Non-pigmented ciliary epithelial cell (primary cell): ENCODE data around the gene GLS.
"Not testable (repeated sequence)": the region's sequence is repeated elsewhere in the genome, so short reads cannot be mapped to it uniquely, and the experiment has no call there.

Experiments
- DNase-seq: peaks from one replicate; pipeline ENCODE4 v3.0.0-alpha.2; 2010; ENCODE audit warnings: low read depth

Gene GLS

GRCh38 chr2:190935054-190935453, 54.4 kb downstream of the GLS start:
- no peak for DNase-seq

DNA sequence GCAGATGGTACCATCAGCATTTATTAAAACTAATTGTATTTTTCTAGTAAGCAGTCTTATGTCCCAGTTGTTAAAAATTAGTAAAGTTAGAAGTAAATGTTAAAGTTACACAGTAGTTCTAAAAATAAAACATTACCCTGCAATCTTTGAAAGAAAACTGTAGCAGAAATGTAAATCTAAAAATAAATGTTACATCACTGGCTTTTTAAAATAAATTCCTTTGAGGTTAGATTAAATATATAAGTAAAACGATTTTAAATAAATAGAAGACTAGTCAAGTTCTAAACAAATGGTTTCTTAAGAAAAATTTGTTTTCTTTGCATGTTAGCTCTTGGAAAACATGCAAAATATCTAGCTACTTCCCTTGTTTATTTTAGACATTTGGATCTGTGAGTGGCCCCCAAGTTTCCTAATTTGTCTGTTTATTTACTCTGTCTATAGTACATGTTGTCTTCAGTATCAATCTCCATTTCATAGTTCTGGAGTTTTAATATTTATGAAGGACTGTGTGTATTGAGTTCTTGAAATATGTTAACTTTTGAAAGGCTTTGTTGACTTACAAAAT, 58.2 kb downstream of the GLS start:
- DNase-seq = no peak

DNA sequence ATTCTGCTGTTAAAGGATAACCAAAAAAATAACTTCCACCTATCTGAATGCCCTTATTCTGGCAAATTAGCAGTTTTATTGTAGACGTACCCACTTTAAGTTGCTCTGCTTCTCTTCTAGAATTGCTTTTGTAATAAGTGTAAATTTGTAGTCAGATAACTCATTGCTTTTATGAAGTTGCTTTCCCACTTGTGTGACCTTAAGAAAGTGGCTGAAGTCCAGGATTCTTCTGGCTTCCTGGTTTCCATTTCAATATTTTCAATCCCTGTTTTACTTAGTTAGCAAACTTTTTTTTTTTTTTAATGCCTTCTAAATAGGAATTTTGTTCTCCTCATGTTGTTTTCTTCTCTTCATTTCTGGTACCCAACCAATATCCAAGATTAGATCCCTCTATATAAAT, 59.8 kb downstream of the GLS start:
- no peak for DNase-seq

GRCh38 chr2:190941571-190941970, 61.0 kb downstream of the GLS start:
- no peak for DNase-seq

DNA sequence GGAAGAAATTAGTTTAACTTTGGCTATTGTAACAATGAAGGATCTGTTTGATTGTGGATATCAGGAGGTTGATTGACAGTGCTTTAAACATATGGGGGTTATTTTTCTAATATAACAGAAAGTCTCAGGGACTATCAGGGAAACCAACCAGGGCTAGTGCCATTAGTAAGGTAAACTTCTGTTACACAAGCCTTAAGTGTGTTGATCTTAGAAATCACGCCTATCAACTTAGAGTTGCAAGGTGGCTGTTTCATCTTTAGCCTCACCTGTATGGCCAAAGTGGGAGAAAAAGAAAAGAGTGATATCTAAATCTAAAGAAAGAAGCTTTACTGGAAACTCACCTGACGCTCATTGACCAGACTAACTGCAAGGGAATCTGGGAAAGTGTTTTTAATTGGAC, 62.1 kb downstream of the GLS start:
- DNase-seq = no peak

DNA sequence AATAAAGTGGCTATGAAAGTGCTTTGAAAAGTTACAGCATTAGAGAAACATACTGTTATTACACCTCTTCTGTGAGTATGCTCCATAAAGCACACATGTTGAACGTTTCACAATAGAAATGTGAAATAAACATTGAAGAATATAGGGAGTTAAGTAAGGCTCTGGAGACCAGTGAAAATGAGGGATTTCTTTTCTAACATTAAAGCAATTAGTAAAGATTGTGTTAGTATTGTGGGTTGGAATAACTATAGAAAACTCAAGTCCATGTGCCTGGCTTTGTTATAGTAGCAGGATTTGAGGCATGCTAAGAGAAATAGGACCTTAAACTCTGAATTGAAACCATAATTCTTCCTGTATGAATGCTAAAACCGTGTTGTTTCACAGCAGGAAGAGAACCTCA, 63.1 kb downstream of the GLS start:
- DNase-seq = no peak

GRCh38 chr2:190947141-190947540, 66.5 kb downstream of the GLS start:
- no peak for DNase-seq

- DNase-seq = peak; percentile 55
Observed at GRCh38 chr2:190947711-190948251, 67.2 kb downstream of the GLS start.

DNA sequence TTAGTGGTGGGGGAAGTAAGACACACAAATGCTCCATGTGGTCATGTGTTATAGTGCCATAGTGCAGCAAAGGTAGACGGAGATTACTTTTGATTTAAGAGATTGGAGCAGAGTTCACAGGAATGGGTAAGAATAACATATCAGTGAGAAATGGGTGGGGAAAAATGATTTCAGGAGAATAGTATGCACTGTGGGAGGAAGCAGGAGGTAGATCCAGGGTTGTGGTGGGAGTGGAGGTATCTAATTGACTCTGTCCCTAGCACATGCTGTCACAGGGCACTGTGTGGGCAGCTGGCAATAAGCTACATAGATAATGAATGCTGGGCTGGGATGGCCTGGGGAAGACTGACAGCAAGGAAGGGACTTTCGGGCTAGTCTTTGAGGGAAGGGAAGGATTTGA, 68.0 kb downstream of the GLS start:
- DNase-seq = peak; percentile 60

DNA sequence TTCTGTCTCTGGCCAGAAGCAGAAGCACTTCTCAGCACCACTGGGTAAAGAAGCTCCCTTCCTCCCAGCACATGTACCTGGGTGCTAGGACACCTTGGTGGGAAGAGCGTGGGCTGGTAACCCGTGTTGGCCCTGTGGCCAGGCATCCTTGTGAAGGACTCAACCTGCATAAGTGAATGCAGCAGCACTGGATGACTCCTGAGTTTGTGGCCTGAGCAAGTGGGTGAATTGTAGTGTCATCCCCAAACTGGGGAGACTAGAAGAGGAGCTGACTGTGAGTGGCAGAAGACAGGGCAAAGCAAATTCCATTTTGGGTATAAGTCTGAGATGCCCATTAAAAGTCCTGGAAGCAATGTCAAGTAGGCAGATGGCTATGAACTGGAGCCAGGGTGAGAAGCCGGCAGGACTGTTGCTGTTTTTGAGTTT, 70.0 kb downstream of the GLS start:
- DNase-seq = no peak

DNA sequence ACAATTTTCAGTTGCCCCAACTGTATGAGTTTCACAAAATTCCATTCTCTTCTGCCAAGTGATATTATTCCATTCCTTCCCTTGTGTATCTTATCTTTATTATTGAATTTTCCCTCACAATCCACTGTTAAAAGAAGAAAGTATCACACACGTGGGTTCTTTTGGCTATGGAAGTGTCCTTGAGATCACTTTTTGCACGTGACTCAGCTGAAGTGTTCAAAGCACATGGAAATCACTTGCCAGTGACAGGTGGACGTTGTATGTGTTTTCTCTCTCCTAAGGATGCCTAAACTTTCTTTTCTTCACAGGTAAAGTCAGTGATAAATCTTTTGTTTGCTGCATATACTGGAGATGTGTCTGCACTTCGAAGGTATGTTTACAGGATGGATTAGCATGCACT, 72.6 kb downstream of the GLS start:
- no peak for DNase-seq

GRCh38 chr2:190959911-190960788, 79.5 kb downstream of the GLS start:
- DNase-seq = peak; percentile 36

DNA sequence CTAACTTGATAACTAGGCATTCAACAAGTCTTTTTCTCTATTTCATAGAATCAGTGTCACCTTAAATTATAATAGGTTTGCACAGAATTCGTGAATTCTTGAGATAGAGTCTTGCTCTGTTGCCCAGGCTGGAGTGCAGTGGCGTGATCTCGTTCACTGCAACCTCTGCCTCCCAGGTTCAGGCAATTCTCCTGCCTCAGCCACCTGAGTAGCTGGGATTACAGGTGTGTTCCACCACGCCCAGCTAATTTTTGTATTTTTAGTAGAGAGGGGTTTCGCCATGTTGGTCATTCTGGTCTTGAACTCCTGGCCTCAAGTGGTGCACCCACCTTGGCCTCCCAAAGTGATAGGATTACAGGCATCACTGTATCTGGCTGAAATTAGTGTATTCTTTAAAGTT, 80.5 kb downstream of the GLS start:
- not testable (repeated sequence) for DNase-seq

GRCh38 chr2:190961918-190962487, 81.4 kb downstream of the GLS start:
- no peak for DNase-seq

- no peak for DNase-seq
Observed at GRCh38 chr2:190963088-190963487, 82.5 kb downstream of the GLS start.

DNA sequence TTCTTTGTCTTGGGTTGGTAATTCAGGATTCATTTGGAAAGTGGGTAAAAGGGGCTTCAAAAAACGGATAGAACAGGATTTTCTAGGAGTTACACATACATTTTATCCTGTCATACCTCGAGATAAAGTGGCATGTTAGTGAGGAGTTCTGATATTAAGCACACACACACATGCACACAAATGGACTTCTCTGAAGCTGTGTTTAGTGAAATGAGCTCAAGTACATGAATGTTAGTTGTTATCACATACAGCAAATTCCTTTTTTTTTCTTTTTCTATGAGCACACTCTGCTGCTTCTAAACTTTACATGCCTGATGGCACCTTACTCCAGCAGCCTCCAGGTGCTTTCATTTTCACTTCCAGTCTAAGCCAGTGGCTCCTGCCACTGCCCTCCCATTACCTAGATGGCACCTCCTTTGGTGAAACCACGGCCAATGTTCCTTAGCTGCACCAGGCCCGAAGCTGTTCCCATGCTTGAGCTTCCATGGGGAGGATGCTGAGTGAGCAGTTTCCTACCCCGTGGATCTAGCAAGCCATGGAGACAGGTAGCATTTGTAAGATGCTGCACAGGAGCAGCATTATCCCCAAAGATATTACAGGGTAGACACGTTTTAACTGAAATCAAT, 83.7 kb downstream of the GLS start:
- no peak for DNase-seq

DNA sequence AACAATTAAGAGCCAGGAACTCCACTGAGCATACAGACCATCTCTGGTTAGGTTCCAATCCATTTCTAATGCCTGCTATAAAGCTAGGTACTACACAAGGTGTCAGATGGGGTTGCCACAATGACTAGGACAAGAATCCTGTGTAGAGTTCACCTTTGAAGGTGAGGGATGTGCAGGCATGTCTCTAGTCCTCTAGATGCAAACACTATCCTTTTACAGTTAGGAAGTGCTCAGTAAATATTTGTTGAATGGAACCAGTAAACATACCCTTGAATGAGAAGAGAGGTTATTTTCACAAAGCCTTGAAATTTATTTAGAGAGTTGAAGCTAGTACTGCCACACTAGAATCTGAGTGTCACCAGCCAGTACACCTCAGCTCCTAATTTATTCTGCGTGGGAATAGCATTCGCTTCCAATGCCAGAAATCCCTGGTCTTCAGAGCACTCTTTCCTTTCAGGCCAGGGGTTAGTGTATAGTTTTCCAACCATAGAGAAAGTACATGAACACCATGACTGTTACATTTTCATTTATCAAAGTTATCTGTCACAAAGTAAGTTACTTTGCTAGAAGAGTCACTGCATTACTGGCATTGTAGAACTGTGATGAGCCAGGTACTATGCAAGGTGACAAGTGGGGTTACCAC, 85.1 kb downstream of the GLS start:
- DNase-seq = no peak

GRCh38 chr2:190968522-190968921, 87.9 kb downstream of the GLS start:
- no peak for DNase-seq

GRCh38 chr2:190970160-190970559, 89.5 kb downstream of the GLS start:
- DNase-seq = no peak

DNA sequence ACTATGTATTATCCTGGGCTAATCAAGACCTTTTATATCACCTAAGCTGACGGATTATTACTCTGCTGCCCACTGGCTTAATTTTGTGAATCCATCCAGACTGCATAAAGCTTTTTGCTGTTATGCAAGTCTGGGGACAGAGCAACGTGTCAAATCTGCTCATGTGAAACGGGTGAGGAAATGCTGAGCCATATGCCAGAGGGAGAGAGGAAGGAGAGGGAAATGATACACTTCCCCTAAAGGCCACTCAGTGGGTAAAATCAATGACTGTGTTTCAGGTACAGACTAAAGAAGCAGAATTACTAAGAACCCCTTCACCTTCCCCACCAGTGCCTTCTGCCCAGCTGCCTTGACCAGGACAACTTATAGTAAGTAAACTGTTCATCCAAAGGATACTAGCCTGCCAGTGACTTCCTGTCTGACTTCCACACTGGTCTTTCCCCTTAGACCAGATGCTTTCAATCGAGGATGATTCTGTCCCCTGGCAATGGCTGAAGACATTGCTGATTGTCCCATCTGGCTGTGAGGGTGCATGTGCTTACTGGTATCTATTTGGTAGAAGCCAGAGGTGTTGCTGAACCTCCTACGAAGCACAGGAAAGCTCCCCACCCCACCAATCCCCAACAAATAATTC, 90.4 kb downstream of the GLS start:
- DNase-seq = no peak

GRCh38 chr2:190972213-190972612, 91.6 kb downstream of the GLS start:
- no peak for DNase-seq

- no peak for DNase-seq
Observed at GRCh38 chr2:190972846-190973245, 92.2 kb downstream of the GLS start.
